ENCODE results near the gene ARIH2.
"Not testable (repeated sequence)": the region's sequence is repeated elsewhere in the genome, so short reads cannot be mapped to it uniquely, and the experiment has no call there.

Gene ARIH2

GRCh38 chr3:49004352-49005302, 86.0 kb downstream of the ARIH2 start:
- no peak for DNase-seq

GRCh38 chr3:49005303-49005680, 86.7 kb downstream of the ARIH2 start:
- no peak for DNase-seq

DNA sequence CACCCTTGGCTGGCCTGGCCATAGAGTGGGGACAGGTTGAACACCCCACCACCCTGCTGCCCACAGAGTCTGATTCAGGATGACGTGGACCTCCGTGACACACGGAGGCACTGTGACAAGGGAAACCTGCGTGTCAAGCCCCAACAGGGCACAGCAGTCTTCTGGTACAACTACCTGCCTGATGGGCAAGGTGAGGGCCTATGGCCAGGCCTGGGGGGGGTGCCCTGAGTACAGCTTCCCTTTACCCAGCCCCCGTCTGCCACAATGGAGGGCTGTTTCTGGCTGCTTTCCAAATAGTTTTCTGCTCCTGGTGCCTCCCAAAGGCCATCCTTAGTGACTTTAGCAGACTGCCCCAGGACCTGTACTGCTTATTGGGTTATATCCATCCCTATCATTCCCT, 87.4 kb downstream of the ARIH2 start:
- no peak for DNase-seq

GRCh38 chr3:49006408-49007067, 87.9 kb downstream of the ARIH2 start:
- DNase-seq, result no peak

DNA sequence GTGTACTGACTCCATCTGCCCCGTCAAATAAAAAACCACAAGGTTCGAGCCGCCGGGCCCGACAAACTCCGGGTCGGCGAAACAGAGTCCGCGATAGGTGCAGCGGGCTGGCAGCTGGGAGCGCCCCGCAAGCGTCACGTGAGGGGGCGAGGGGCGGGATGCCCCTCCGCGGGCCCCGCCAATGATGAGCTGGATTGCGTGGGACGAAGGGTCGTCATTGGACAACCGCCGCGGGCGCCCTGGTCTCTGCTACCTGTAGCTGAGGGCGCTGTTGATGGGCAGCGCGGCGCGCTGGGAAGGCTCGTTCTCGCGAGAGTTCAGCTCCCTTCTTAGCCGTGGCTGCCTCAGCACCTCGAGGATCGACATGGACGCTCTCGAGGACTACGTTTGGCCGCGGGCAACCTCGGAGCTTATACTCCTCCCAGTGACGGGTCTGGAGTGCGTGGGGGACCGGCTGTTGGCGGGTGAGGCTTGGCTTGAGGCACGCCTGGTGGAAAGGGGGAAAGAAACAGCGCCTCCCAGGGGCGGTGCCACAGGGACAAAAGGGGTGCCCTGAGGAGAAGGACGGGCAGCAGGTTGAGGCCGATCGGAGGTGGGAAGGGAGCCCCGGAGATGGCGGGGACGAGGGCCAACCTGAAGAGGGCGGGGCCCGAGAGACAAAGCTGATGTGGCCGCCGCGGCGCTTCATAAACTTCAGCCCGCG, 88.6 kb downstream of the ARIH2 start, which contains the start of gene WDR6:
WDR6 (plus strand) TSS at position 324 of the 703 bp plus-strand sequence; CDS start at position 365, 41 bp downstream.
- peak; percentile 96 for DNase-seq

GRCh38 chr3:49007771-49008528, 89.3 kb downstream of the ARIH2 start:
- DNase-seq, result peak; percentile 81

DNA sequence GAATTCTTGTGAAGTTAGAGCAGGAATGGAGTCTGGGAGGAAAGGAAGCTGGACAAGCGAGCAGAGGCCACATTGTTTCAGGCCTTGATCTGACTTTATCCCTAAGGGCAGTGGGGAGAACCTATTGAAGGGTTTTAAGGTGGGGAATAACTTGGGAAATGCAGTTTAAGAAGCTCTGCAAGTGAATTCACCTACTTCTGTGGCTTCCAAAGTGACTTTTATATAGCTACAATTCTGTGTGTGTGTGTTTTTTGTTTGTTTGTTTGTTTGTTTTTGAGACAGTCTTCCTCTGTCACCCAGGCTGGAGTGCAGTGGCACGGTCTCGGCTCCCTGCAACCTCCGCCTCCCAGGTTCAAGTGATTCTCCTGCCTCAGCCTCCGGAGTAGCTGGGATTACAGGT, 90.0 kb downstream of the ARIH2 start:
- DNase-seq, result not testable (repeated sequence)

DNA sequence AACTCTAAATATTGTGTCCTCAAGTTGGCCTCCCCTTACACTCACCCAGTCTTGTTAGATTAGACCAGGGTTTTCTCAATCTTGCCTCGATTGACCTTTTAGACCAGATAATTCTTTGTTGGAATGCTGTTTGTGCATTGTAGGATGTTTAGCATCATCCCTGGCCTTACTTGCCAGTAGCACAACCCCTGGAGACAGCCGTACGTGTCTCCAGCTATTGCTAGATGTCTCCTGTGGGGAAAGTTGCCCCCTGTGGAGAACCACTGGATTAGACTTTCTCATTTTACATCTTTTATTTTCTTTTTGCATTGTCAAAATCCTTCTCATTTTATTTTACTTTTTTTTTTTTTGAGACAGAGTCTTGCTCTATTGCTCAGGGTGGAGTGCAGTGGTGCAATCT, 90.8 kb downstream of the ARIH2 start:
- DNase-seq, result no peak

- no peak for DNase-seq
These were observed 93.9 kb downstream of the ARIH2 start for GRCh38 chr3:49012441-49013017.

GRCh38 chr3:49013113-49013737, 94.6 kb downstream of the ARIH2 start:
- no peak for DNase-seq

GRCh38 chr3:49013738-49014660, 95.4 kb downstream of the ARIH2 start:
- DNase-seq, result no peak

GRCh38 chr3:49015072-49015471, 96.4 kb downstream of the ARIH2 start:
- no peak for DNase-seq

DNA sequence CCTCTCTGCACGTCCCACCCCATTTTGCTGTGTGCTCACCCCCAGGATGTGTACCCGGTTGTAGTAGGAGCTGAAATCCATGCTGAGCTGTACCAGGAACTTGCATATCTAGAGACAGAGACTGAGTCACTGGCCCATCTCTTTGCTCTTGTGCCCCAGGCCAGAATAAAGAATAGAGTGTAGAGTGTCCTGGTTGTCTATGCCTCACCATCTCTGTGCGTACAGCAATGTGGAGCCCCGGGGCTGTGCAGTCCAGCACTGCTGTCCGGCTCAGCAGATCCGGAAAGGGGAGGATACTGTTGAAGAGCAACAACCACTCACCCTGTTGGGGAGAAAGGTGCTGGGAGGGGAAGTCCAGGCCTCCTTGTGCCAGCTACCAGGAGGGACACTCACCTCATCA, 97.1 kb downstream of the ARIH2 start:
- no peak for DNase-seq

GRCh38 chr3:49016414-49017228, 98.0 kb downstream of the ARIH2 start:
- DNase-seq, result no peak

- DNase-seq, result no peak
These were observed 98.8 kb downstream of the ARIH2 start for GRCh38 chr3:49017229-49017970.

- DNase-seq, result peak; percentile 43
These were observed 99.5 kb downstream of the ARIH2 start, which contains the start of gene DALRD3 for GRCh38 chr3:49017971-49018706. Gene DALRD3, minus strand, starts transcription at chr3:49018580. Its CDS starts 16 bp downstream, at chr3:49018564.

- DNase-seq, result no peak
These were observed 100.0 kb downstream of the ARIH2 start for GRCh38 chr3:49018707-49019006.

DNA sequence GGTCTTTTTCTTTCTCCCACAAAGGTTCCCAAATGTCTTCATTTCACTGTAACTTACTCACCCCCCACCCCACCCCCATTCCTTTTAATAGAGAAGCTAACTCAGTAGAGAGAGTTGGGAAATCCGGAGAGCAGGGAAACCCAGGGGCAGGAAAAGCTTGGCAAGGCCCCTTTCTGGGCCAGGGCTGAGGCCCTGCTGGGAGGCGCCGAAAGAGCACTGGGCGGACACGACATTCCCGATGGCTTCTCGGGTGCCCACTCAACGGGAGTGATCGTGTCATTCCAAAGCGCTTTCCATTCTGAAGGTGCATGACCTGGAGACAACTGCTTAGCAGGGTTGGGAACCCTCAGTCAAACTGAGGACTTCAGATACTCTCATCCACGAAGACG, 101.3 kb downstream of the ARIH2 start:
- DNase-seq, result no peak
